CD4-positive, alpha-beta T cell treated with Interleukin-17A for 1 hour (primary cell): ENCODE results near the gene NEUROD6.

ENCODE experiments used
- DNase-seq: peaks from one replicate; pipeline ENCODE4 v3.0.0-alpha.2; 2020

Gene NEUROD6

DNA sequence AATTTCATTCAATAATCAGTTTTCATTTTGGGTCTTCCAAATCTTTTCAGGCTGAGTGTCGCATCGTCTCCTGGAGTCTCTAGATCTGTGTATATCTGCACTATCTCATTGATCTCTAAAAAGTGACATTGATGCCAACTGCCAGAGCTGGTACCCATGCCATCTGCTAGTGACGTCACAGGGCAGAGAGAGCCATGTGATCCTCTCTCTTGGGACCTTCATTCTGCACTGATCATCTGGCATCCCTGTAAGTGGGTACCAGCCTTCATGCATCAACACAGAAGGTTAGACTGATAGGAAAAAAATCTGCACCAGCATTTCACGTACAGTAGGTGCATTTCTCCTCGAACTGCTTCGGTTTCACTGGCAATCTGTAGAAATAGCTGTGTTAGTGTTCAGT, at the start of gene NEUROD6:
TSS of gene NEUROD6 (minus strand) at position 124 of the 400 bp plus-strand sequence. CDS start 1,458 bp downstream, outside the sequence.
- DNase-seq: no peak

- no peak for DNase-seq
These were observed 43.9 kb upstream of the NEUROD6 start for GRCh38 chr7:31384466-31384865.

GRCh38 chr7:31382722-31383121, 42.2 kb upstream of the NEUROD6 start:
- no peak for DNase-seq

DNA sequence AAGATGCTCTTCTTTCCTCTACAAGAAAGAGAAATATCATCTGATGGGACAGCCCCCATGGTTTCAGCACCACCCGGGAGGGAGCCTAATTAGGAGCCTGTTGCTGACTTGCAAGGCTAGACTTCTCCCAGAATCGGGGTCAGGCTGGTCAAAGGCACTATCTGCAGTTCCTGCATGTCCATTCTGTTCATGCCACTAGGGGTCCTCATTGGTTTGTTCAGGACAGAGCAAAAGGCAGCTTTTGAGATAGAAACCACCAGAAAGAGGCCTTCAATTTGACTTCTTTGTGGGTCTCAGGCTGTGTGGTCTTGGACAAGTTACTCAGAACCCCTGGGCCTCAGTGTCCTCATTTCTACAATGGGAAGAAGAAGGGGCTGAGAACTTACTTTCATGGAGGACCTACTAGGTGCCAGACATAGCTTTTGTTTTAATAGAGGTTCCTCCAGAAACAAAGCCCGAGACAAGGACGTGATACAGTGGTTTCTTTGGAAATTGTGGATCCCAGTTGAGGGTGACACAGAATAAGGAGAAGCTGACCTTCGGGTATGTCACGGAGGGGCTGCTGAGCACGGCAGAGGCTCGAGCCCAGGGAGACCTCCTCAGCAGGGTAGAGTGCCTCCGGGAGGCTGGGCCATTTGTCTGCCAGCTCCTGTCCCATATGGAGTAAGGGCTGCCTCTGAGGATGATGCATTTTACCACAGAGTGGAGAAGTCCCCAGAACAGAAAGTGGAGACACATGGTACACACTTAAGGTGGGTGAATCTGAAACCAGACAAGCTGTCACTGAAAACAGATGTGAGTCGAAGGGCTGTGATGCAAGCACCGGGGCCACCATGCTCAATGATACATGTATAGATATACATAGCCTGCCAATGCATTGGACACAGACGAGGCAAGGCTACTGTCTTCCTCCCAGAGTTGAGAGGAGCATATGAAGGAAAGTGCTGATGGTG, 33.1 kb upstream of the NEUROD6 start:
- no peak for DNase-seq

DNA sequence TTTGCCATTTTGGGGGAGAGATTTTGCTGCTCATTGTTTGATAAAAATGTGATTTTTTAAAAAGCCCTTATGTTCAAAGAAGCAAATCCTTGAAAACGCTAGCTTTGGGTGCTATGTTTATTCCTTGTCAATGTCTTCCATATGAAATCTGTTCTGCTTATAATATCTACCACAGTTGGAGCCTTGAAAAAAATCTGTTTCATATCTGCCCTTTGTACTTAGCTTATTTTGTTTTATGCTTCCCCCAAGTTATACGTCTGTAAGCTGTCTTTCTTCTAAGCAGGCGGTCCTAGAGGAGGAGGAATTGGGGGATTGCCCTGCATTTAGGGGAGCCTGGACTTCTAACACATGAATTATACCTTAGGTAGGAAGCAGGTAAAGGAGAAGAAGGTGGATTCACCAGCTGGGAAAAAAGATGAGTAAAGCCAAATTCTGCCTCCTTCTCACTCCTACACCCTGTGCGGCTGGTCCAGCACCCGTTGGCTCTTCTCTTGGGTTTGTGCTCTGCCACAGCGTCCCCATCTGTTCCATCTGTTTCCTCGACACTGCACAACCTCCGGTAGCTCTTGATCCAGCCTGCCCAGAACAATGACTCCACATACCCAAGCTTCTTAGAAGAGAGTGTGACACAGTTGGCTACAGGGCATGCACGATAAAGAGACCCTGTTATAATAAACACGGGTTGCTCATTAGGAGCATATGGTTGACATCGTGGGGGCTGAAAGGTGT, 31.9 kb upstream of the NEUROD6 start:
- DNase-seq: no peak

DNA sequence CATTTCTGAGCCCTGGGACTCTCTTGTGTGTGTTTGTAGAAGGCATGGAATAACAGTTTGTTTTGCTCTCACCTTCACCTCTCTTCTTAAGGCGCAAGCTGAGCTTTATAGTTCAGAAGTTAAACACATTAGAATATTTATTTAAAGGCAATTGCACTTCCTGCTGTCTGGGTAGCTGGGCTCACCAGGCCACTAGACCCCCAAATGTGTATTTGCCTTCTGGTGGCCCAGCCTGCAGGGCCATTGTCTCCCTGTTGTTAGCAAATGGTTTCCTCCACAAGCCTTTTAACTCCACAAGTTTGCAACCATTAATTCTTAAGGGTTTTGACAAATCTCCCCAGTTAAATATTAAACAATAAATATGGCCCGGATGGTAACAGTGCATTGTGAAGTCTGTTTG, 31.1 kb upstream of the NEUROD6 start:
- DNase-seq: no peak

DNA sequence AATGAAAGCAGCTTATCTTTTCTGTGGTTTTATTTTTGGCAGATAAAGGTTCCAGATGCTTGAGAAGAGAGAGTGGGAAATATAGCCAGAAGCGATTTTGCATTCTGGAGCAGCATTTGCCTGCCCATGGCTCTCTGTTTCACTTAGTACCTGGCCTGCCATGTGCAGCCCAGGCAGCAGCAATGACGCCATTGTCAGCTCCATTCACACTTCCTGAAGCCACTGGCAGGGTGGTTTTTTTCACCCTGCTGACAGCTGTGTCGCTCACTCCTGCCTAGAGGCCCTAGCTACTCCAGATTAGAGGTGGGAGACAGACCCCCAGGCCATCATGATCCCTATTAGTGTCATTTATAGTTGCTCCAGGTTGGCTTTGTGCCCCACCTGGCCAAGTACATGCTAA, 30.1 kb upstream of the NEUROD6 start:
- DNase-seq: no peak

DNA sequence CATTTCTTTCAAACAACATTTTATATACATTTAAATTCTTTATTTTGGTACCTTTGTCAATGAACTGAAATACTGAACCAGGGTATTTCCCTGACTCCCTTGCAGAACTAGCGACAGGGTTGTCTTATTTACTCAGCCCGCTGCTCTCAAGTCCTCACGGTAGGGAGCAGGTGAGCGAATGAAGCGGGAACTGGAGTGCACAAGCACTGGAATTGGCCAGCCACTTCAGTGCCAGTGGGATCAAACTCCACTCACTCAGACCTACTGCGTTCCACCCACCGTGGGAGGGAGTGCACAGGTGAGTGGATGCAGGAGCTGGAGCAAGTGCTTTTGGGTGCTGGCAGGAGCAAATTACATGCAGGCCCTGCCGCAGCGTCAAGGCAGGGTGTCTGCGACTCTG, 28.1 kb upstream of the NEUROD6 start:
- DNase-seq: no peak

DNA sequence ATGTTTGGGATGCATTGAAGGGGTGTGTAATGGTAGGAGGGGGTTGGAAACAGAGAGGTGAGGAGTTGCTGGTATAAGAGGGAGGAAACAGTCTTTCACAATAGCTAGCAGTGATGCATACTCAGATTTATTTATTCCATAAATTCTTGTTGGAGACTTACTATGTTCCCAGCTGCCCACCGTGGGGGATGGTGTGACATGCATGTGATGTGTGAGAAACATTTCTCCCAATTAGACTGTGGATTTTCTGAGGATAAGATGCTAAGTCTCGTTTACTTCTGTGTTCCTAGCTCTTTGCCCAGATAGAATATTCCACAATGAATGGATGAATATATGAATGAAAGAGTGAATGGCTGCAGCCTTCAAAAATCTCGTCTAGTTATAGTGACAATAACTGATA, 23.0 kb upstream of the NEUROD6 start:
- no peak for DNase-seq

DNA sequence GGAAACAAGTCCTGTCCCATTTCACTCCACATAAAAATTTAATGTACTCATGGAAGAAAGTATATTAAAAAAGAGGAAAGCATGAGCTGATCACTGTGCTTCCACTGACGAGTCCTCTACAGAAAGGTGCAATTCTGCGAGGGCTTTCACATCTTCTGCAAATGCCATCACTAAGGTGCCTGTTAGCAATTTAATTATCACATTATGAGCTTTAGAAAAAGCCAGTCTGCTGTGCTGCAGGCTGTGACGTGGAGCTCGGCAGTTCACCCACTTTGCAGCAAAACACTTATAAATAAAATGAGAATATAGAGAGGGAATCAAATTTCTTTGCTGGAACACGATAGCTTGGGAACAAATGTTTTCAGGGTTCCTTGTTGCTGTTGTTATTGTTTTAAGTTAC, 22.5 kb upstream of the NEUROD6 start:
- no peak for DNase-seq

GRCh38 chr7:31362401-31362800, 21.9 kb upstream of the NEUROD6 start:
- DNase-seq: no peak

- no peak for DNase-seq
These were observed 17.9 kb upstream of the NEUROD6 start for GRCh38 chr7:31358467-31358866.

- no peak for DNase-seq
These were observed 4.9 kb upstream of the NEUROD6 start for GRCh38 chr7:31345421-31345820.

GRCh38 chr7:31343516-31344305, 3.2 kb upstream of the NEUROD6 start:
- DNase-seq: no peak

- DNase-seq: no peak
These were observed 615 bp upstream of the NEUROD6 start for GRCh38 chr7:31341141-31341540.

- DNase-seq: no peak
These were observed 475 bp downstream of the NEUROD6 start for GRCh38 chr7:31340051-31340450.

- DNase-seq: no peak
These were observed 1.8 kb downstream of the NEUROD6 start for GRCh38 chr7:31338706-31339105.

DNA sequence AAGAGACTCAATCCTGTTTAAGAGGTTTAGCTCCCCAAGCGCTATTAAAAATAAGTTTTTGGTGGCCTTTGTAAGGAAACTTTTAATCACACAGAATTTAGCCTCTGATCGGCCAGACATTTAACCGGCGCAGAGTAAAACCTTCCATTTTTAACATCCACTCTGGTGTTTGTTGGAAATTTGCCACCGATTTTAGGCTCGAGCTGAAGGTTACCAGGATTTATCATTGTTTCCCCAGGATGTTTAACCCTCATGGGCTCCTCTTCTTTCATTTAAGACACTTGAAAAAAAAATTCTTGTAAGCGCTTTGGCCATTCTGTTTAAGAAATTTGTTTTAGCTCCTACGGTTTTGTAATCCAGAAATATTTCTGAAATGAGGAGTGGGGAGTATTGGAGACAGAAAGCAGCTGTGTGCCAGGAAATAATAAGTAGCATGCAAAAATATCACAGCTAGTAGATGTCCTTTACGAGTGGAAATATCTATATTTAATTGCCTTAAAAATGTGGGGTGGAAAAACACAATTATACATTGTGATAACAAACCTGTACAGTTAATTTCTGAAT, 3.4 kb downstream of the NEUROD6 start:
- no peak for DNase-seq

GRCh38 chr7:31336202-31337001, 4.1 kb downstream of the NEUROD6 start:
- no peak for DNase-seq

GRCh38 chr7:31335884-31336201, 4.7 kb downstream of the NEUROD6 start:
- no peak for DNase-seq

DNA sequence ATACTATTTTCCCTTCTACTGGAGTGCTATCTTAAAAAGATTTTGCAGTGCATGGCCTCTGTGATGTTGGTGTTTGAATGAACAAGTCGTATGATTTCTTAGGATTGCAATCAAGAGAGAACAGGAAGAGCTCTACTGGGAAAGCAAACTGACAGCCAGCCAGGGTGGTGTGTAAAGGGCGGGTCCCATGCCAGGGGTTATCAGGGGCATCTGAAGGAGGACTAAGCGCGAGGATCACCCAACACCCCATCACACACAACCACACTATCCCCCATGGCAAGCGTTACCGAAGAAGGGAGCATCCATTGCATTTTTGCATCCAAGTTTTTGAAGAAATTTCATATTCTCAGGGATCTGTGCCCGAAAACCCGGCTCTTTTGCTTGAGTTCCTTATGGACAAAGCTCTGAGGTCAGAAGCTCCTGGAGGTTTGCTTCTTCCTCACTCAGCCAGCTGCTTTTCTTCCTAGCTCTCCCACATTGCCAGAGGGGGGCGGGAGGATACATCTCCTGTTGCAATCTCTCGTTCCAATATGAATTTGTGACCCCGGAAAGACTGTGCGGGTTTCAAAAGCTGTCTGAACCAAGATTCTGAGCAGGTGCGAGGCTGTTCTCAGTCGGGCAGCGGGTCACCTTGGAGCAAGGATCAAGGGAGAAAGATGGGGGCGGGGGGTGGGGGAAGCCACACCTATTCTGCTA, 5.2 kb downstream of the NEUROD6 start:
- DNase-seq: no peak

- DNase-seq: no peak
These were observed 7.2 kb downstream of the NEUROD6 start for GRCh38 chr7:31333291-31333690.
